H1 (cell line): Measurements from ENCODE around the gene PPOX. TPM values are rescaled to one million over a fixed set of nuclear protein-coding genes. Genes with fewer than 3 reads are reported as not detected.
A peak's percentile ranks its signal among the peaks of the same experiment; 100 is the strongest.

ENCODE experiments used
- ASH2L ChIP-seq: fragments of 200-600, 300-600 bp; sonication (generic); IDR thresholded peaks from one replicate; pipeline ENCODE4 v1.7.1; 2017; ENCODE audit warnings: low read length
- ATF2 ChIP-seq: IDR thresholded peaks from 2 replicates; pipeline ENCODE4 v1.6.1; 2012; ENCODE audit warnings: low read length, inconsistent platforms
- BCL11A ChIP-seq, 2 experiments: IDR thresholded peaks; one replicate each; pipeline ENCODE4 v1.6.1; 2011; ENCODE audit warnings: low read depth in 2 of 2, low read length in 2 of 2, mild to moderate bottlenecking in 2 of 2
- CTCF ChIP-seq, 3 experiments: IDR thresholded peaks; 1 replicate in 2 of 3; 2 replicates in 1 of 3; pipeline versions ENCODE4 v1.5.1 to v1.6.1; 2011; ENCODE audit warnings: low read length in 3 of 3, mild to moderate bottlenecking in 3 of 3, inconsistent platforms in 2 of 3, low read depth in 1 of 3, moderate library complexity in 1 of 3; ENCODE audit not compliant: insufficient read depth in 1 of 3; ENCODE audit errors: control extremely low read depth in 1 of 3
- polyA plus RNA-seq, 7 experiments: library from polyadenylated mRNA; depleted of rRNA in 3 of 7; stranded (reverse) in 5 of 7; unstranded in 2 of 7; fragments of >200 nt in 5 of 7; fragments of 200-250 nt in 2 of 7; gene quantifications; 1 replicate in 5 of 7; 2 replicates in 1 of 7; 4 replicates in 1 of 7; pipeline versions ENCODE4 v1.2.1 to v1.2.3, GENCODE V29; 2011 to 2013; ENCODE audit warnings: missing spikeins in 2 of 7, mixed read lengths in 2 of 7
- total RNA-seq: library from RNA; stranded (reverse); fragmentation: NEBNext Ultra II Directional; extraction: Animal tissue kit (Norgen Biotek cat#: 25700); gene quantifications from 2 replicates; pipeline ENCODE4 v1.2.1, GENCODE V29; 2021

Gene PPOX
- total and polyA plus RNA-seq, 2 of the 8 experiments (the other 6 are each of a cell fraction or from before 2014, with no cell fraction given): 39.4 to 40.4 TPM

- TF ChIP-seq CTCF (IDR thresholded peaks at IDR 0.05; ENCODE audit: control extremely low read depth in 1 of 3, insufficient read depth in 1 of 3, low read depth in 1 of 3, low read length in 3 of 3): peak; percentile 83 to 97 (median 83)
- no peak for TF ChIP-seq BCL11A (IDR thresholded peaks at IDR 0.05; ENCODE audit: low read depth in 2 of 2, low read length in 2 of 2)
- TF ChIP-seq ASH2L: no peak
- no peak for TF ChIP-seq ATF2
- TF ChIP-seq, all 59 proteins: peak for 6
These were observed 26.5 kb downstream of the PPOX start (continued) for GRCh38 chr1:161192476-161193465.
